Breast epithelium (tissue), 4 donors: Measurements from ENCODE around the gene CPNE4. TPM values are rescaled to one million over a fixed set of nuclear protein-coding genes. Genes with fewer than 3 reads are reported as not detected.

Experiments used
- DNase-seq, 2 donors: peaks; one replicate each; pipeline ENCODE4 v3.0.0-alpha.2; 2019; ENCODE audit warnings: low spot score in 2 of 2
- H3K27ac ChIP-seq, 2 donors: fragments of 200-600 bp; sonication (generic) in 1 of 2; one replicate each; pipeline ENCODE4 v1.5.1; 2016 to 2019; ENCODE audit warnings: mild to moderate bottlenecking in 1 of 2
- H3K27me3 ChIP-seq, 2 donors: fragments of 200-600 bp; sonication (generic) in 1 of 2; one replicate each; pipeline versions ENCODE4 v1.5.1 to v1.6.0; 2017 to 2019; ENCODE audit warnings: control low read depth in 1 of 2, mild to moderate bottlenecking in 1 of 2
- H3K36me3 ChIP-seq: fragments of 200-600 bp; one replicate; pipeline ENCODE4 v1.5.1; 2019
- H3K4me1 ChIP-seq, 2 donors: fragments of 200-600 bp; sonication (generic); one replicate each; pipeline ENCODE4 v1.5.1; 2016 to 2019; ENCODE audit warnings: control low read depth in 1 of 2
- H3K4me3 ChIP-seq, 3 donors: fragments of 200-600 bp; sonication (generic); 1 replicate in 2 of 3; 2 replicates in 1 of 3; pipeline ENCODE4 v1.5.1; 2016 to 2019; ENCODE audit warnings: mild to moderate bottlenecking in 3 of 3, moderate library complexity in 2 of 3
- H3K9me3 ChIP-seq, 2 donors: fragments of 200-600 bp; sonication (generic) in 1 of 2; one replicate each; pipeline ENCODE4 v1.5.1; 2016 to 2019; ENCODE audit warnings: control low read depth in 1 of 2
- POLR2A ChIP-seq: fragments of 450-650 bp; IDR thresholded peaks from one replicate; pipeline ENCODE4 v1.6.1; 2016; ENCODE audit warnings: antibody characterized with exemption, mild to moderate bottlenecking, moderate library complexity
- POLR2AphosphoS5 ChIP-seq, 3 donors: sonication (generic); formaldehyde crosslinking; IDR thresholded peaks; one replicate each; pipeline ENCODE4 v1.6.1; 2017; ENCODE audit warnings: antibody characterized with exemption in 3 of 3
- intact Hi-C: fragments of 100-400 bp; cut with DNase I; formaldehyde crosslinking; loops from one replicate; pipeline ENCODE4 v1.15.1; 2023; ENCODE audit warnings: low total_unique reads
- total RNA-seq, 3 donors: library from RNA; depleted of rRNA; stranded (reverse); fragments of >200 nt; gene quantifications; one replicate each; pipeline ENCODE4 v1.1.0, GENCODE V29; 2016
- TF ChIP-seq, protein P1 (sequence below), 3 donors: fragments of 450-650 bp; IDR thresholded peaks; one replicate each; pipeline ENCODE4 v1.5.1; 2016 to 2017; ENCODE audit warnings: antibody characterized with exemption in 3 of 3, mild to moderate bottlenecking in 3 of 3, moderate library complexity in 3 of 3

Gene CPNE4
- total RNA-seq, 3 donors from 2014 or later, result 0.16 TPM; not detected in 2

GRCh38 chr3:131843174-131843573, 191.6 kb downstream of the CPNE4 start:
- no peaks in the 10 kb centered on the region for H3K36me3 ChIP-seq
- TF ChIP-seq POLR2AphosphoS5 (IDR thresholded peaks at IDR 0.05) (no peak), POLR2A (no peak)
- TF ChIP-seq, protein P1, sequence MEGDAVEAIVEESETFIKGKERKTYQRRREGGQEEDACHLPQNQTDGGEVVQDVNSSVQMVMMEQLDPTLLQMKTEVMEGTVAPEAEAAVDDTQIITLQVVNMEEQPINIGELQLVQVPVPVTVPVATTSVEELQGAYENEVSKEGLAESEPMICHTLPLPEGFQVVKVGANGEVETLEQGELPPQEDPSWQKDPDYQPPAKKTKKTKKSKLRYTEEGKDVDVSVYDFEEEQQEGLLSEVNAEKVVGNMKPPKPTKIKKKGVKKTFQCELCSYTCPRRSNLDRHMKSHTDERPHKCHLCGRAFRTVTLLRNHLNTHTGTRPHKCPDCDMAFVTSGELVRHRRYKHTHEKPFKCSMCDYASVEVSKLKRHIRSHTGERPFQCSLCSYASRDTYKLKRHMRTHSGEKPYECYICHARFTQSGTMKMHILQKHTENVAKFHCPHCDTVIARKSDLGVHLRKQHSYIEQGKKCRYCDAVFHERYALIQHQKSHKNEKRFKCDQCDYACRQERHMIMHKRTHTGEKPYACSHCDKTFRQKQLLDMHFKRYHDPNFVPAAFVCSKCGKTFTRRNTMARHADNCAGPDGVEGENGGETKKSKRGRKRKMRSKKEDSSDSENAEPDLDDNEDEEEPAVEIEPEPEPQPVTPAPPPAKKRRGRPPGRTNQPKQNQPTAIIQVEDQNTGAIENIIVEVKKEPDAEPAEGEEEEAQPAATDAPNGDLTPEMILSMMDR (IDR thresholded peaks at IDR 0.05), result no peak
- no peaks in the 10 kb centered on the region for H3K4me1 ChIP-seq
- H3K27ac ChIP-seq, result no peak overlapping the region
- intact Hi-C loops, result no loop called here
- no peak for DNase-seq
- no peaks in the 10 kb centered on the region for H3K9me3 ChIP-seq
- H3K4me3 ChIP-seq, result no peak overlapping the region
- H3K27me3 ChIP-seq, result no peaks in the 10 kb centered on the region

DNA sequence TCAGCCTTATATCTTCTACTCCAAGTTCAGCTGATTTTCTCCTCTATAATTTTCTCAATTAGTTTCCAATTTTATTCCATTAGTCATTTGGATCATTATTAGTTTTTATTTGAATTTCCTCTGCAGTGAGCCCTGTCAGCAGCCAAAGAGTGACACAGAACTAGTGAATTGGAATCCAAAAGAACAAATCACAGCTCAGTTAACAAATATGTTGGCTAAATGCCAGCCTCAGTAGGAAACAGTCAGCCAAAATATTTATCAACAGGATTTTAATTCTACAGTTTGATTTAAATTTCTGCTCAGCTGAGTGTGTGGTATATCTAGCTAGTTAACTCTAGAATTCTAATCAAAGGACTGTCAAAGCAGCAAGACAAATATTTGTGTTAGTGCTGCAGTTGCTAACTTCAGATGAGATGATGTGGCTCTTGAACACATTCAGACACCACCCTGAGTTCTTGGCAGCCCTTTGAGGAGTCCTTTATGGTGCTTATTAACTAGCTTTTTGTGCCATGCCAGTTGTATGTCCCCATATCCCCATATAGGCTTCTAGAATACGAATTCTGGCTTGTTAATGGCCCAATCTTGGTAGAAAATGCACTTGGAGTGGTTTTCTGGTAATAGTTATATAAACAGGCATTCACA, 194.5 kb downstream of the CPNE4 start:
- no peak for DNase-seq
- no peaks in the 10 kb centered on the region for H3K9me3 ChIP-seq
- H3K27me3 ChIP-seq, result no peaks in the 10 kb centered on the region
- no peak overlapping the region for H3K27ac ChIP-seq
- no peak overlapping the region for H3K4me3 ChIP-seq
- H3K36me3 ChIP-seq, result peaks cover 3% of the 10 kb centered on the region
- no peak for TF ChIP-seq POLR2A
- no peak for TF ChIP-seq POLR2AphosphoS5 (IDR thresholded peaks at IDR 0.05)
- TF ChIP-seq, protein P1 (IDR thresholded peaks at IDR 0.05), result no peak
- intact Hi-C loops, result no loop called here
- no peaks in the 10 kb centered on the region for H3K4me1 ChIP-seq

DNA sequence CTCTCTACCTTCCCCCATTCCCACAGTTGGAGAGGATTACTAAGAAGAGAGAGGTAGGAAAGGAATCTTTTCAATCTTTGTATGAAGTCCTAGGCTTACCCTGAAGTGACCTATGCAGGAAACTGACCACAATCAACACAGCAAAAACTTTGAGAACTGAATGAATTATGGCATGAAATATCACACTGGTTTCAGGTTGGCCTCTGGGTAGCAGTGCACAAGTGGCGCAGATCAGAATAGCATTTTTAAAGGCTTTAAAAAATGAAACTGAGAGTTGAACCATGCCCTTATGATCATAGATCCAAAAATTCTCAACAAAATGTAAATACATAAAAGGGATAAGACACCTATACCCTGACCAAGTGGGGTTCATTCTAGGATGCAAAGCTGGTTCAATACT, 198.9 kb downstream of the CPNE4 start:
- no peaks in the 10 kb centered on the region for H3K27me3 ChIP-seq
- H3K27ac ChIP-seq, result no peak overlapping the region
- no peaks in the 10 kb centered on the region for H3K9me3 ChIP-seq
- TF ChIP-seq, protein P1 (IDR thresholded peaks at IDR 0.05), result no peak
- TF ChIP-seq POLR2A (no peak), POLR2AphosphoS5 (IDR thresholded peaks at IDR 0.05) (no peak)
- no peak overlapping the region for H3K4me3 ChIP-seq
- DNase-seq, result no peak
- H3K36me3 ChIP-seq, result peaks cover 3% of the 10 kb centered on the region
- intact Hi-C loops, result no loop called here
- no peaks in the 10 kb centered on the region for H3K4me1 ChIP-seq

- no peaks in the 10 kb centered on the region for H3K36me3 ChIP-seq
- intact Hi-C loops, result no loop called here
- no peak overlapping the region for H3K27ac ChIP-seq
- H3K9me3 ChIP-seq, result no peaks in the 10 kb centered on the region
- no peaks in the 10 kb centered on the region for H3K27me3 ChIP-seq
- H3K4me1 ChIP-seq, result no peaks in the 10 kb centered on the region
- TF ChIP-seq POLR2A (no peak), POLR2AphosphoS5 (IDR thresholded peaks at IDR 0.05) (no peak)
- TF ChIP-seq, protein P1 (IDR thresholded peaks at IDR 0.05), result no peak
- DNase-seq, result no peak
- H3K4me3 ChIP-seq, result no peak overlapping the region
Observed at GRCh38 chr3:131831608-131832007, 203.2 kb downstream of the CPNE4 start.

DNA sequence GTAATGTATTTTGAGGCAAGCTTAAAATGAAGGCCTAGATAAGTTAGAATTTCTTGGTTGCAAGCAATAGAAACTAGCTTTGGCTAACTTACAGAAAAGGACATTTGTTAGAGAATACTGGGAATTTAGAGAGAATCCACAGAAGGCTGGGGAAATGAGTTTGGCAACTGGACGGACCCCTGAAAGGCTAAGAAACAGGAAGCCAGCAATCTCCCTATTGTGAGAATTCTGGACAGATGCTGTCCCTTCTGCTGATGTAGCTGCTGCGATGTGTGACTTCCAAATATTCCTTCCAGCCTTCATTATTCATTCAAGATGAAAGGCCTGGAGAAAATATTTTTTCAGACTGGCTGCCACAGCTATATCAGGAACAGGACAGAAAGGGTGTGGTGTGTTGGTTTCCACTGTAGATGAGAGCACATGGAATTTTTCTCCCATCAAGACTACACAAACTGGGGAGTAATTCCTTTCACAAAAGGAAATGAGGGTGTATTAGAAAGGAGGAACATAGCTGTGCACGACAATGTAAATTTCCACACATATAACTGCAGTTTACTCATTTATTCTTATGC, 213.5 kb downstream of the CPNE4 start:
- Histone ChIP-seq H3K4me1 (no peaks in the 10 kb centered on the region), H3K27ac (no peak overlapping the region), H3K36me3 (no peaks in the 10 kb centered on the region), H3K9me3 (no peaks in the 10 kb centered on the region), H3K27me3 (no peaks in the 10 kb centered on the region), H3K4me3 (no peak overlapping the region)
- no peak for DNase-seq
- TF ChIP-seq POLR2AphosphoS5 (IDR thresholded peaks at IDR 0.05) (no peak), POLR2A (no peak)
- TF ChIP-seq, protein P1 (IDR thresholded peaks at IDR 0.05), result no peak
- intact Hi-C loops, result no loop called here
